H1 (cell line): Measurements from ENCODE around the gene RIT2.

Experiments
- CBX8 ChIP-seq: fragments of 300-800, 300-1000 bp; sonication (generic); IDR thresholded peaks from 2 replicates; pipeline ENCODE4 v1.7.1; 2016; ENCODE audit warnings: low read depth, low read length, borderline replicate concordance
- POLR2A ChIP-seq, 2 experiments: IDR thresholded peaks; 1 replicate in 1 of 2; 2 replicates in 1 of 2; pipeline ENCODE4 v1.6.1; 2011; ENCODE audit warnings: low read depth in 2 of 2, low read length in 2 of 2, mild to moderate bottlenecking in 2 of 2; ENCODE audit errors: control extremely low read depth in 1 of 2

DNA sequence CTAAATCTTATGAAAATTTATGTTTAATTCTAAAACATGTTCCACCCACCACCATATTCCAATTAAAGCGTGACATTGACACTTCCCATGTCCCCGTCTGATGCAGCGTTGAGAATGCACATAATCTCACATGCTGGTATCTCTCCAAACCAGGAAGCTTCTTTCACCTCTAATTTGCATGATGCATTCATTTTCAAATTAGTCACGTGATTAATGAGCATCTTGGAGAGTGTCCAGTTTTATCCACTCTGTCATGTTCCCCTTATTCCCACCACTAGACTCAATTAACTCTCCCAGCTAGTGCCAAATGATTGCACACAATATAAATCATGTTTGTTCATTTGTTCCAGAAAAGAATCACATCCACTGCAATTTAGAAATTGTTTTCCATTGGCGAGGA lies 105.8 kb downstream of the RIT2 start:
- TF ChIP-seq CBX8 (no peak), POLR2A (IDR thresholded peaks at IDR 0.05; ENCODE audit: control extremely low read depth in 1 of 2, low read depth in 2 of 2, low read length in 2 of 2) (no peak)
